ENCODE measurements around the gene ADGRE3. TPM values are rescaled to one million over a fixed set of nuclear protein-coding genes. Genes with fewer than 3 reads are reported as not detected.
"Not testable (repeated sequence)": the region's sequence is repeated elsewhere in the genome, so short reads cannot be mapped to it uniquely, and the experiment has no call there.

ADGRE3 gene
- polyA plus RNA-seq, 2 of the 4 experiments (the other 2 are of a cell fraction): not detected

GRCh38 chr19:14615623-14616022 is 59.0 kb downstream of the ADGRE3 start:
- ATAC-seq (no peak), FAIRE-seq (no peak), DNase-seq (ENCODE audit: low read depth in 1 of 2, low spot score in 1 of 2) (no peak)
- Histone ChIP-seq H3K4me1 (no peaks in the 10 kb centered on the region), H3K9me3 (peaks cover 15% of the 10 kb centered on the region), H3K4me3 (no peak overlapping the region), H3K27ac (no peak overlapping the region), H3K4me2 (no peak overlapping the region)
- POLR2A ChIA-PET: no interaction called here
- TF ChIP-seq MAX (IDR thresholded peaks at IDR 0.05): no peak
- TF ChIP-seq E2F6 (IDR thresholded peaks at IDR 0.05; ENCODE audit: borderline replicate concordance, low read depth): no peak
- 51% methylated on average over 8 of the region's 8 CpGs for WGBS (ENCODE audit: missing lambda C conversion rate)
- CTCF ChIA-PET: no interaction called here

GRCh38 chr19:14614099-14614412 is 60.6 kb downstream of the ADGRE3 start:
- no peak for FAIRE-seq

GRCh38 chr19:14613399-14614098 is 61.1 kb downstream of the ADGRE3 start:
- H3K4me2 ChIP-seq; H3K4me1 ChIP-seq; H3K4me3 ChIP-seq; ATAC-seq; H3K9me3 ChIP-seq; FAIRE-seq; POLR2A ChIA-PET; DNase-seq (ENCODE audit: low read depth in 1 of 2, low spot score in 1 of 2); H3K27ac ChIP-seq: not testable (repeated sequence)
- CTCF ChIA-PET: interaction anchor here (0.5 to 0.6 kb wide), 2 partner anchors 363 to 1125 kb away, joined by 3 read pairs; no protein-coding TSS in a partner anchor
- WGBS (ENCODE audit: missing lambda C conversion rate): 43% methylated on average over 11 of the region's 14 CpGs

More at GRCh38 chr19:14614099-14614412, 60.6 kb downstream of the ADGRE3 start:
- Histone ChIP-seq H3K27ac (no peak overlapping the region), H3K4me1 (no peaks in the 10 kb centered on the region), H3K4me2 (no peak overlapping the region), H3K4me3 (no peak overlapping the region), H3K9me3 (peaks cover 4% of the 10 kb centered on the region; the same call in 2 of the 3 replicates)
- TF ChIP-seq HES2 (IDR thresholded peaks at IDR 0.05) (no peak), JUN (IDR thresholded peaks at IDR 0.05) (no peak), JUNB (IDR thresholded peaks at IDR 0.05) (no peak), ELK1 (IDR thresholded peaks at IDR 0.05; ENCODE audit: low read depth, low read length) (no peak), FOSB (CRISPR knock-in tag; IDR thresholded peaks at IDR 0.05) (no peak), POLR2A (IDR thresholded peaks at IDR 0.05; ENCODE audit: low read length) (no peak), HEYL (CRISPR knock-in tag; IDR thresholded peaks at IDR 0.05) (no peak), HDAC2 (IDR thresholded peaks at IDR 0.05) (no peak), EHF (CRISPR knock-in tag; IDR thresholded peaks at IDR 0.05) (no peak), TP53 (CRISPR knock-in tag; IDR thresholded peaks at IDR 0.05) (no peak), BCL3 (IDR thresholded peaks at IDR 0.05) (no peak), RFX5 (IDR thresholded peaks at IDR 0.05) (no peak), PBX3 (IDR thresholded peaks at IDR 0.05) (no peak)
- DNase-seq (ENCODE audit: low read depth in 1 of 2, low spot score in 1 of 2) (no peak), ATAC-seq (no peak)
- CTCF ChIA-PET: interaction anchor here (0.5 to 0.6 kb wide), 2 partner anchors 363 to 1125 kb away, joined by 3 read pairs; no protein-coding TSS in a partner anchor
- 52% methylated on average over 2 of the region's 4 CpGs for WGBS (ENCODE audit: missing lambda C conversion rate)
- POLR2A ChIA-PET: no interaction called here

- DNase-seq (ENCODE audit: low read depth in 1 of 2, low spot score in 1 of 2) (no peak), ATAC-seq (no peak), FAIRE-seq (no peak)
- Histone ChIP-seq H3K27ac (no peak overlapping the region), H3K4me2 (no peak overlapping the region), H3K4me1 (no peaks in the 10 kb centered on the region), H3K4me3 (no peak overlapping the region), H3K9me3 (no peaks in the 10 kb centered on the region)
- ChIA-PET CTCF (no interaction called here), POLR2A (no interaction called here)
- 59% methylated on average over 4 of the region's 4 CpGs for WGBS (ENCODE audit: missing lambda C conversion rate)
- no peak for TF ChIP-seq KDM1A (IDR thresholded peaks at IDR 0.05; ENCODE audit: low read depth)
- no peak for TF ChIP-seq TP53 (CRISPR knock-in tag; IDR thresholded peaks at IDR 0.05)
- no peak for TF ChIP-seq RCOR1 (IDR thresholded peaks at IDR 0.05; ENCODE audit: low read depth, low read length)
- TF ChIP-seq JUNB (IDR thresholded peaks at IDR 0.05): no peak
- TF ChIP-seq HDAC2 (IDR thresholded peaks at IDR 0.05): no peak
- TF ChIP-seq REST (IDR thresholded peaks at IDR 0.05): no peak
- no peak for TF ChIP-seq RFX5 (IDR thresholded peaks at IDR 0.05)
- TF ChIP-seq HOXA7 (CRISPR knock-in tag; IDR thresholded peaks at IDR 0.05): no peak
- no peak for TF ChIP-seq SREBF2 (IDR thresholded peaks at IDR 0.05)
- no peak for TF ChIP-seq ZNF302 (CRISPR knock-in tag; IDR thresholded peaks at IDR 0.05)
- TF ChIP-seq EP300 (IDR thresholded peaks at IDR 0.05): no peak
- TF ChIP-seq NFE2L2 (conservative IDR thresholded peaks at IDR 0.05; ENCODE audit: low read length): no peak
- TF ChIP-seq MAZ (IDR thresholded peaks at IDR 0.05; ENCODE audit: borderline replicate concordance, low read depth, low read length): no peak
These were observed 62.0 kb downstream of the ADGRE3 start for GRCh38 chr19:14612657-14613056.
